GM21737 (cell line): ENCODE measurements around the gene CLDN22.
"Not testable (repeated sequence)": the region's sequence is repeated elsewhere in the genome, so short reads cannot be mapped to it uniquely, and the experiment has no call there.

Experiments used
- ATAC-seq: cut with Tn5 transposase; IDR thresholded peaks from one replicate; pipeline ENCODE4 v1.9.1; 2021; ENCODE audit warnings: mild to moderate bottlenecking, moderate library complexity; ENCODE audit not compliant: unreplicated experiment

The CLDN22 gene

DNA sequence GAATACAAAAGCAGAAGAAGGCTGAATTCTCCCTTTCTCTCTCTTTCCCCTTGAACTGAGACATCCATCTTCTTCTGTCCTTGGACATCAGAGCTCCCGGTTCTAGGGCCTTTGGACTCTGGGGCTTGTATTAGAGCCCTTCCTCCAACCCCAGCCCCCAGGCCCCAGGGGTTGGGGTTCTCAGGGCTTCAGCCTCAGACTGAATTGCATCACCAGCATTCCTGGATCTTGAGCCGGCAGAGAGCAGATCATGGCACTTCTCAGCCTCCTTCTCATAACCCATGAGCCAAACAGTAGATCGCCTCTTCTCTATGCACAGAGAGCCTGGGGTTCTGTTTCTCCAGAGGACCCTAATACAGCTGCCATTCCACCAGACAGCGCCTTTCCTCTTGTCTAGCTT, 27.5 kb upstream of the CLDN22 start:
- no peak for ATAC-seq

DNA sequence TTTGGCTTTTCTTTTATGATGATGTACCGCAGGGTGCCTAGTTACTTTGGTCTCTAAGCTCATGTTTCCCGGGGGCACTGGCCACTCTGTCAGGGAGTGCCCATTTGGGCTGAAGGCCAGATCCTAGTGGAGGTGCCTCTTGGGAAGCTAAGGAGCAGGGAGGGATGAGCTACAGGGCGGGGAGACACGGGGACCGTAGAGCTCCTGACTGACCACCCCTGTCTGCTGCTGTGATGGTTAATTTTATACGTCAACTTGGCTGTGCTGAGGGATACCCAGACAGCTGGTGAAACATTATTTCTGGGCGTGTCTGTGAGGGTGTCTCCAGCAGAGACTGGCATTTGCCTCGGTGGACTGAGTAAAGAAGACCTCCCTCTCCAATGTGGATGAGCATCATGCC, 27.1 kb upstream of the CLDN22 start:
- ATAC-seq: no peak

DNA sequence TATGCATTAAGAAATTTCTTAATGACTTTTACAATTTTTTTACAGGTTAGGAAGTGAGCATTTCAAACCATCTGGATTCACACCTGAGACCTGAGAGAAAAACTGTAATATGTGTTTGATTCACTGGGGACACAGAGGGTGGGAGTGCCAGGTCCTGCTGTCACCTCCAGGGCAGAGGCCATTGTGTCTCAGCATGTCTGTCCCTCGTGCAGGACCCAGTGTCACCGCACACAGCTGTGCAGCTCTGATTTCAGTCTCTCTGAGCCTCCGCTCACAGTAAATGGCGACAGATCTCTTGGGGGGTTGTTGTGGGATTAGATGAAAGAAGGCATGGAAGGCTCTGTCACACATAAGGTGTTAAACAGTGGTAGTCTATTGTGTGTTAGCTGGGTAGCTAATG, 25.2 kb upstream of the CLDN22 start:
- ATAC-seq: no peak

DNA sequence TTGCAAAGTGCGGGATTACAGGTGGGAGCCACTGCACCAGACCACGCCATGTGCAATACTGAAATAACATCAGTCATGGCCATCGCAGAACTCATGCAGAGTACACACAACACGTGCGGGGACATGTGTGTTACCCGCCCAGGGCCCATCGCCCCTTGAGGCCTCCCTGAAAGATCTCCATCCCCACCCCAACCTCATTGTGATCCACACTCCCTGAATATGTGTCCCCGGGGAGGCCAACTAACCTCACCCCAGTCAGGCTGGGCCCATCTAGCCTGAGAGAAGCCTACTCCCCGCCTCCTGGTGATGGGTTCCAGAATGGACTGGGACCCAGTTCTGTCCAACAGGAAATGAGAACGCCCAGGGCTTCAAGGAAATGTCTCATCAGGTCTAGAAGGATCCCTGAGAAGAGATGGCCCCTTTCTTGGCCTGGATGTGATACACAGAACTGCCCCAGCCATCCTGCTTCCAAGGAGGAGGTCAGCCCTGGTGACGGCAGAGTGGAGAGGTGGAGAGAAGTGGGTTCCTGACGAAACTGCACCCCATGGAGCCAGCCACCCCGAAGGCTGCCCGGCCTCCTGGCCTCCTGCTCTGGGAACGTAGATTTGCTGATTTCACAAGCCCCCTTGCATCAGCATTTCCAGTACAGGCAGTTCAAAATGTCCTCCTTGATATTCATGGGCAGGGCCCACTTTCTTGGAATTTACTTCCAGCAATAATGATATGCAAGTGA, 24.6 kb upstream of the CLDN22 start:
- ATAC-seq: no peak

DNA sequence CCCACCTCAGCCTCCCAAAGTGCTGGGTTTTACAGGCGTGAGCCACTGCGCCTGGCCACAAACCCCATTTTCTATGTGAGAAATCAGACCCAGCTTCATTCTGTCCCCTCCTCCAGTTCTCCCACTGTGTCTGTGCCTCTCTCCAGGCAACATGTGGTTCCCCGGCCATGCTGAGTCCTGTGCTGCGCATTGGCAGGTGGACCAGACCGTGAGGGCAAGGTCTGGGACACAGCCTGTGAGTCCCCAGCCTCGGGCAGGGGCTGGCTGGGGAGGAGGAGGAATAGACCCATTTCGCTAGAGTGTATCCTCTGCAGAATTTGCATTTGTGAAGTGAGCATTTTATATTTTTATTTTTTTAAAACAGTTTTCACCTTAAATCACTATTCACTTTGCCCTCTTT, 23.7 kb upstream of the CLDN22 start:
- no peak for ATAC-seq

- ATAC-seq: no peak
These were observed 22.8 kb upstream of the CLDN22 start for GRCh38 chr4:183342541-183343533.

DNA sequence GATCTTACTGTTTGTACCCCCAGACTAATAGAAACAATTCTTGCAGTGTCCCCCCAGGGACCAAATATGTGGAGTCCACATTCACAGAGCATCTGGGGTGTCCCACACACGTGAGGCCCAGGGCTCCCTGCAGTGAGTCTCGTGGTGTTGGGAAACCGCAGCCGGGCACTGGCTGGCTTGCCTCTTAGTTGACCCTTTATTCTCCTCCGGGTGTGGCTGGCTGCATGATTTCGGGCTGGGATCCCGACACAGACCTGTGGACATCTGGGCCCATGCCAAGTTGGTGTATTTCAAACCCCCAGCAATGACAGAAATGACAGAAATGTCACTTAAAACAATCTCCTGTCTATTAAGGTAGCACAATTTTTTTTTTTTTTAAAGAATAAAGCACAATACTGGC, 17.8 kb upstream of the CLDN22 start:
- ATAC-seq: no peak

DNA sequence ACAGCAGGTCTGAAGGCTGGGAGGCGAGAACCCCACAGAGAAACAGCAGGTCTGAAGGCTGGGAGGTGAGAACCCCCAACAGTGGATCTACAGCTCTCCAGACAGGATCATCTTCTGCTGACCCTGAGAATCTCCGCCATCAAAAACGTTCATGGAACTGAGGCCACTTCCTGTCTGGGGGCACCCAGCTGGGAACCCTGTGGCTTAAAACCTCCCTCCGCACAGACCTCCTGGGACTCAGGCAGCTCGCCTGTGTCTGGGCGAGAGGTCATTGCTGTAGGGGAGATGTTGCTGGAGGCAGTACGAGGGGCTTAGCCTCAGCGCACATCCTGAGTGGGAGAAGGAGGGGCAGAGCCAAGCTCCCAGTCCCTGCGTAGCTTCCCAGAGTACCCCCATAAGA, 17.3 kb upstream of the CLDN22 start:
- ATAC-seq: no peak

- no peak for ATAC-seq
These were observed 15.4 kb upstream of the CLDN22 start for GRCh38 chr4:183335369-183335940.

GRCh38 chr4:183333983-183334382, 13.9 kb upstream of the CLDN22 start:
- ATAC-seq: no peak

- no peak for ATAC-seq
These were observed 13.1 kb upstream of the CLDN22 start for GRCh38 chr4:183333202-183333601.

- no peak for ATAC-seq
These were observed 12.4 kb upstream of the CLDN22 start for GRCh38 chr4:183332447-183332846.

DNA sequence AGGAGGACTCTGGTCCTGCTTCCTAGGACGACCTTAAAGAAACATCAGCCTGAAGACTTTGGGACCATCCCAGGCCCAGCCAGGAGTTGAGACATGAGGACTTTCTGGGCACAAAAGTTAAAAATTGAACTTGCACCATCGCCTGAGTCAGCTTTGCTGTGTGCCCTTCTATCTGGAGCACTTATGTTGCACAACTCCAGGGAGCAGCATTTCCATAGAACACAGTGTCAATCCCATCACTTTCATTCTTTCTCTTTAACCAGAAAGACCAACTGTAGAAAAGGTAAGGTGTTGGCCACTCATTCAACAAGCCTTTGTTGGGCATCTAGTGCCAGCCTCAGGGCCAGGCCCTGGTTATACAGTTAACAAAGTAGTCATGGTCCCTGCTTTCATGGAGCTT, 10.8 kb upstream of the CLDN22 start:
- no peak for ATAC-seq

DNA sequence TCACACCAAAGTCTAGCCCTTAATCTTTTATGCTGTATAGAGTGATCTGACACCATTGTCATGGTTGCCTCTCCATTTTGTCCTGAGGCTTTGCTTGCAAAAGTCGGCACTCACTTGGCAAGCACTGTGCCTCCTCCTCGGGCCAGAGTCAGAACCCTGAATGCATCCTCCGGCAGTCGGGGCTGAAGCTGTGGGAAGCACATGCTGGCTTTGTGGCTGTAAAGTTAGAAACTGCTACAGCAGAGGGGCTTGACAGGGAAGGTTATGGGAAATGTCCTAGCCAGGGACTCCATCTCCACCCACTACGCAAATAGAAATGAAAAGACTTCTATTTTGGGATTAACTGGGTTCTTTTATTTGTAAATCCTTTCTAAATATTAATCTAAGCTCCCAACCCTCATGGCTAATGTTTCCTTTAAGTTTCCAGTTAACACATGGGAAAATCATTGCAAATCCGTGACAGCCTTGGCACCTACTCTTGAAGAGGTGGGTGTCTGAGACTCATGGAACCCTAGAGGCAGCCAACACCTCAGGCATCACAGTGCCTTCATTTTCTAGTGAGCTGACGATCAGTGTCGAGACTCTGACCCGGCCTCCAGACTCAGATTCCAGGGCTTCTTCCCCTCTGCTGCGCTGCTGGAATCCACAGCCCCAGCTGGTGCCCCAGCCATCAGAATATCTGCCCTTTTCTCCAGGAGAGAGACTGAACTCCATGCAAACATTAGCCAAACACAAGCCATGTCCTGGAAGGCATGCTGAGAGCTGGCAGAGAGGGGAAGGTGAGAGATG, 10.1 kb upstream of the CLDN22 start:
- ATAC-seq: no peak

DNA sequence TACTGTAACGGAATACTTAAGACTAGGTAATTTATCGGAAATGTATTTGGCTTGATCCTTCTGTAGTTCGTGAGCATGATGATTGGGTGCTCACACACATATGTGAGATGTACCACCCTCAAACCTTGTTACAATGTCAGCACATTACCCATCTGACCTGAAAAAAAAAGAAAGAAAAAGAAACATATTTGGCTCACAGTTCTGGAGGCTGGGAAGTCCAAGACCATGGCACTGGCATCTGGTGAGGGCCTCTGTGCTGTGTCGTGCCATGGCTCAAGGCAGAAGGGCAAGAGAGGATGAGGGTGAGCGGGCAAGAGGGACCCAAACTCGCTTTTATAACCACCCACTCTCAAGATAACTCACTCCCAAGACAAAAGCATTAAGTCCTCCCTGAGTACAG, 9.2 kb upstream of the CLDN22 start:
- ATAC-seq: no peak

DNA sequence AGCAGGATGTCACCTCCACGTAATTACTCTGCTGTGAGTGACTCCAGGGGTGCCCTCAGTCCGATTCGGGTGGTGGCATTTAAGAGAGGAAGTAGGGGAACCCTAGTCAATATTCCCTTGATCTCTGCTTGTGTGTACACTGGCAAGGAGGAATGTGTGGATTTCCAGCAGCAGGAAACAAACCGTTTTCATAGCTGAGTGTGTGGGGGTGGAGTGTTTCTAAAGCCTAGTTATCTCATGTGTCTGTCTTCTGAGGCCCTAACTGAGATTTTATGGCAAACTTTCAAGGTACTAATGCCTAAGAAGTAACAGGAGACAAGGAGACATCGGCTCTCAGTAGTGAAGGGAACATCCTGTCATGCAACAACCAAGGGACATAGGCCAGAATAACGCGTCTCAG, 8.8 kb upstream of the CLDN22 start:
- ATAC-seq: no peak

DNA sequence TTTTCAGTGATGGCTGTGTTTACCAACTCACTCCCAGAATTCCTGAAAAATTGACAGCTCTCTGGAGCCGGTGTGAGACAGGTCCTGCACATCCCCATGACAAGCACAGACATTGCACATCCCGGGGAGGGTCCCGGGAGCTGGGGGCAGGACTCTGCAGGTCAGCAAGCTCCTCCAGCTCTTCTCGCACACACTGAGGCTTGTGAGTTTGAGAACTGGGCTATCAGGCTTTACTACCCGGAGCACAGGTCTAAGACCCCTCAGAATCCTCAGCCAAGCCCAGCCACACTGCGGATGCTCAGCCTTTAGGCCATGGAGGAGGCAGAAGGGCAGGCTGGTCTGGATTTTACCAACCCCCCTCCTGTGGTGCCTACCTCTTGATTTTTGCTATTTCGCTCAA, 7.8 kb upstream of the CLDN22 start:
- ATAC-seq: no peak

DNA sequence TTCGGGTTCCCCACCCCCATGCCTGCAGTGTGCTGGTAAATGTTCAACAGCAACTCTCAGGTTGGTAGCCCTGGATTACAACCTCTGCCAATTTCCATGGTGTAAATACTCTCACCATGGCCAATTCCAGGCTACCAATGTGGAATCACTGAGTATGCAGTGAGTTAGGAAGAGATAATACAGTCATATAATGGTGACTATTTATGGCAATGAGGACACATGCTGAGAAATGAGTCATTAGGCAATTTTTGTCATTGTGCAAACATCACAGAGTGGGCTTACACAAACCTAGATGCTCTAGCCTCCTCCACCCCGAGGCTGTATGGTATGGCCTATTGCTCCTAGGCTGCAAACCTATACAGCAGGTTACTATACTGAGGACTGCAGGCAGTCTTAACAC, 6.8 kb upstream of the CLDN22 start:
- ATAC-seq: no peak

- not testable (repeated sequence) for ATAC-seq
These were observed 6.3 kb upstream of the CLDN22 start for GRCh38 chr4:183326387-183326786.

DNA sequence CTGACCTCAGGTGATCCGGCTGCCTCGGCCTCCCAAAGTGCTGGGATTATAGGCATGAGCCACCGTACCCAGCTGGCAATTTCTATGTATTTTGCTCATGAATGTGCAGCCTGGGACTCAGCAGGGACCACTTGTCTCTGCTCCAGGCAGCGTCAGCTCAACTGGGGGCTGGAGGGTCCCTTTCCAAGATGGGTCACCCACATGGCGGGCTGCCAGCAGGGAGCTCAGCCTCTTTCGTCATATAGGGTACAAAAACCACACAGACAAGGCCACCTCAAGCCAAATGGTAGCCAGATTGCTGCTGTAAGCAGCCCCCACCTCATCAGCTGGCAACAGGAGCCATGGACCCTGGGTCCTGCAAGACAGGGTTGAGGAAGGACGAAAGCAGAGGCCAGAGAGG, 4.5 kb upstream of the CLDN22 start:
- ATAC-seq: no peak

- not testable (repeated sequence) for ATAC-seq
These were observed 4.0 kb upstream of the CLDN22 start for GRCh38 chr4:183324056-183324455.
